Testis (tissue), 2 donors: Measurements from ENCODE around the gene WDR44.

Experiments used
- CTCF ChIP-seq, 3 experiments: fragments of 450-650 bp in 2 of 3; fragments of 200-600 bp in 1 of 3; sonication (generic) in 1 of 3; IDR thresholded peaks; one replicate each; pipeline ENCODE4 v1.5.1; 2016 to 2019; ENCODE audit warnings: antibody characterized with exemption in 3 of 3, mild to moderate bottlenecking in 2 of 3, moderate library complexity in 1 of 3
- POLR2A ChIP-seq: fragments of 450-650 bp; IDR thresholded peaks from one replicate; pipeline ENCODE4 v1.6.1; 2017; ENCODE audit warnings: antibody characterized with exemption, mild to moderate bottlenecking, moderate library complexity

- TF ChIP-seq CTCF (IDR thresholded peaks at IDR 0.05) (no peak), POLR2A (no peak)
Observed at GRCh38 chrX:118493016-118493415, 147.1 kb downstream of the WDR44 start.
